Measurements from ENCODE around the gene METRN.

METRN gene

GRCh38 chr16:739560-740458, 24.9 kb downstream of the METRN start:
- no peak for TF ChIP-seq CTCF (IDR thresholded peaks at IDR 0.05)

GRCh38 chr16:740459-740763, 25.5 kb downstream of the METRN start:
- no peak for TF ChIP-seq CTCF (IDR thresholded peaks at IDR 0.05)

- peak; percentile 97 for TF ChIP-seq CTCF (IDR thresholded peaks at IDR 0.05)
These were observed 26.0 kb downstream of the METRN start, which contains the start of gene CIAO3 for GRCh38 chr16:740764-741505. Gene CIAO3, minus strand, starts transcription at chr16:740997. Its CDS starts 12 bp downstream, at chr16:740985.

- TF ChIP-seq CTCF (IDR thresholded peaks at IDR 0.05), result no peak
These were observed 27.2 kb downstream of the METRN start for GRCh38 chr16:741986-742629.

- no peak for TF ChIP-seq CTCF (IDR thresholded peaks at IDR 0.05)
These were observed 29.0 kb downstream of the METRN start for GRCh38 chr16:743794-744500.

GRCh38 chr16:745739-746138, 30.8 kb downstream of the METRN start:
- no peak for TF ChIP-seq CTCF (IDR thresholded peaks at IDR 0.05)

- no peak for TF ChIP-seq CTCF (IDR thresholded peaks at IDR 0.05)
These were observed 31.7 kb downstream of the METRN start for GRCh38 chr16:746637-747036.

Data from LNCAP (cell line).